GM12874 (cell line): ENCODE measurements around the gene KCNH4.

ENCODE experiments used
- TF ChIP-seq, protein P1 (sequence below): IDR thresholded peaks from 2 replicates; pipeline ENCODE4 v1.5.1; 2011; ENCODE audit warnings: low read depth, mild to moderate bottlenecking, control low read depth, low read length, moderate library complexity; ENCODE audit not compliant: insufficient read depth

The KCNH4 gene

DNA sequence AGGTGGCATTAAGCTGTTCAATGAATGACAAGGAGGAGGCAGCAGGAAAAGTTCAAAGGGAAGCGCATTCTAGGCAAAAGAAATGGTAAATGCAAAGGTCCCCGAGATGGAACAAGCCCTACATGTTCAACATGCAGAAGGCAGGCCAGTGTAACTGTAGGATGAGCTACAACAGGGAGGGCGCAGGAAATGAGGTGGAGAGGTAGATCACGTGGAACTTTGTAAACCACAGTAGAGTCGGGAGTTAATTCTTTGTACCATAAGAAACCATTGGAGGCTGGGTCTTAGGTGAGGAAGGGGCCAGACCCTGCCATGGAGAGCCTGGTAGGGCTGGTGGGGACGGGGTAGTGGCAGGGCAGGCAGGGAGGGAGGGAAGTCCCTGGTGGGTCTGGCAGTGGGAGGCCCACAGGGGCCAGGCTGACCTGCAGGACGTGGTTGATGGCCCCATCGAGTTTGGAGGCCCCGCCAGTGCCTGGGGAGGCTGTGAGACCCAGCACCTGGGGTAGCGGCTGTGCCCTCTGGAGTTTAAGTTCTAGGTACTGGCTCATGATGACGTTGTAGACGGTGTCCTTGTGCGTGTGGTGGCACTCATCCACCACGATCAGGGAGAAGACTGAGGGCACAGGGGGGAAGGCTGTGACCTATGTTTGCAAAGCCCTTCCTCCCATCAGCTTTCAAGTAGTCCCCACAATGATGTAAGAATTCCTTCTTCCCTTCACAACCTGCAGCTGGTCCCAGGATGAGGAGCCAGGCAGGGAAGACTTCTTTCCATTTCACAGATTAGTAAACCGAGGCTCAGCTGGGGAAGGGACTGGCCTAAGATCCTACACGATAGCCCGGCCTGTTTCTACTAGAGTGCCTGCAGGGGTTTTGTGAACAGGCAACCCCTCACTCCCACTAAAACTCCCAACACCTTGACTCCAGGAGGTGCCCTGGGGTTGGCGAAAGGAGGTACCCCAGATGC, 70.4 kb downstream of the KCNH4 start:
- TF ChIP-seq, protein P1, sequence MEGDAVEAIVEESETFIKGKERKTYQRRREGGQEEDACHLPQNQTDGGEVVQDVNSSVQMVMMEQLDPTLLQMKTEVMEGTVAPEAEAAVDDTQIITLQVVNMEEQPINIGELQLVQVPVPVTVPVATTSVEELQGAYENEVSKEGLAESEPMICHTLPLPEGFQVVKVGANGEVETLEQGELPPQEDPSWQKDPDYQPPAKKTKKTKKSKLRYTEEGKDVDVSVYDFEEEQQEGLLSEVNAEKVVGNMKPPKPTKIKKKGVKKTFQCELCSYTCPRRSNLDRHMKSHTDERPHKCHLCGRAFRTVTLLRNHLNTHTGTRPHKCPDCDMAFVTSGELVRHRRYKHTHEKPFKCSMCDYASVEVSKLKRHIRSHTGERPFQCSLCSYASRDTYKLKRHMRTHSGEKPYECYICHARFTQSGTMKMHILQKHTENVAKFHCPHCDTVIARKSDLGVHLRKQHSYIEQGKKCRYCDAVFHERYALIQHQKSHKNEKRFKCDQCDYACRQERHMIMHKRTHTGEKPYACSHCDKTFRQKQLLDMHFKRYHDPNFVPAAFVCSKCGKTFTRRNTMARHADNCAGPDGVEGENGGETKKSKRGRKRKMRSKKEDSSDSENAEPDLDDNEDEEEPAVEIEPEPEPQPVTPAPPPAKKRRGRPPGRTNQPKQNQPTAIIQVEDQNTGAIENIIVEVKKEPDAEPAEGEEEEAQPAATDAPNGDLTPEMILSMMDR, result no peak

DNA sequence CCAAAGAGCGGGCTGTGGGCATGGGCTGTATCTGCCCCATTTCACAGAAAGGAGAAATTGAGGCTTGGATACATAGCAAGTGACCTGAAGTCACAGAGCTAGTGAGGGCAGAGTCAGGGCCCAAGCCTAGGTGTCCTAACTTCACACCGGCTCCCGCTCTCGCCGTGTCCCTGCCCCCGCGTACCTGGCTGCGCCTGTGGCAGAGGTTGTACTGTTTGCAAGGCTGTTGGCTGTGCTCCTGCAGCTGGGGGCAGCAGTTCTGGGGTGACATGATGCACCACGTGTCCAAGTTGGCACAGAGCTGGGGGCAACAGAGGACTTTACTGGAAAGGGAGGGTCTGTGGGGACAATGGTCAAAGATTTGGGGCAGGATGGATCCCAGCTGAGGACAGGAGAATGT, 71.9 kb downstream of the KCNH4 start:
- TF ChIP-seq, protein P1, result no peak

DNA sequence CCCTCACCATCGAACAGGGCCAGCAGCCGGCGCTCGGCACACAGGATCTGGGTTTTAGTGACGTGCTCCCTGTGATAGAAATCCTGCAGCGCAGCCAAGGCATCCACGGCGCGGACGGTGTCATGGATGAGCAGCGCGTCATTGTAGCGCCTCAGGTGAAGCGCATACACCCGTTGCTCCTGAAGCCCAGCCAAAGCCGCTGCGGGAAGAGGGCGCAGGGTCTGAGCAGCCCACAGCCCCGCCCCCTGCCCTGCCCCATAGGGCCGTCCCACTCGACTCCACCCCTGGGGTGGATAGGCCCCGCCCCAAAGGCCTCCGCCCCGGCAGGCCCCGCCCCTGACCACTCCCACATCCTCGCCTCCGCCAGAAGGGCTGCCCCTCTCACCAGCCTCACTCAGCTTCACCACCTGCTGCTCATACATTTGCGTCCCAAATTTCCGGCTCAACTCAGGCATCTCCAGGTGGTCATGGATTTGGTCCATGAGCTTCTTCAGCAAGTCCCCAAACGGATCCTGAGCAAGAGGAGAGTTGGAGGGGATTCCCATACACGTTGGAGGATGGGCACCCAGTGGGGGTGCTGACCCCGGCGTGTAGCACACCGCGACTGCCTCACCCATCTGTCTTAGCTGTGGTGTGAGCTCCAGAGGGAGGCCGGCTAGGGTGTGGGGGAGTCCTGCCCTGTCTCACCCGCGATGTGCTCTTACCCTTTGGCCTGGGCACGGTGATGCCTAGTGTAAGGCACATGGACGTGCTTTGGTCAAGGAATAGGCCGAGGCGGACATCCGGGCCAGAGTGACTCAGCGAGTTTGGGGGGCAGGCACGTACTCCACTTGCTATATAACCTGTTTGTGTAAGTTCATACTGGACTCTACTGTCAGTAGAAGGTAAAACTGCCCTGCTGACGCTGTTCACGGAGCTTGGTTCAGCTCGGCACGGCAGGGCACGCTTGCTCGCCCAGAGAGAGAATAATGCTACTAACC, 73.1 kb downstream of the KCNH4 start:
- TF ChIP-seq, protein P1, result no peak

DNA sequence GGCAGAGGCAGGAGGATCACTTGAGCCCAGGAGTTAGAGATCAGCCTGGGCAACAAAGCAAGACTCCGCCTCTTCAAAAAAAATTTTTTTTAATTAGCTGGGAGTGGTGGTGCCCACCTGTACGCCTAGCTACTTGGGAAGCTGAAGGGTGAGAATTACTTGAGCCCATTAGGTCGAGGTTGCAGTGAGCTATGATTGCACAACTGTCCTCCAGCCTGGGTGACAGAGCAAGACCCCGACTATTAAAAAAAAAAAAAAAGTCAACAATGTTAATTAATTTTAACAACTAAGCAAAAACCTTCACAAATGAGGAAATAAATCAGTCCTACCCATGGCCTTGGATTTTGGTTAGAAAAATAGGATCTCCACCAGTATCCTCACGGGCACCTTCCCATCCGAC, 73.8 kb downstream of the KCNH4 start:
- TF ChIP-seq, protein P1, result no peak
